Measurements from ENCODE around the gene TAPBP. TPM values are rescaled to one million over a fixed set of nuclear protein-coding genes. Genes with fewer than 3 reads are reported as not detected.

The TAPBP gene
- total and polyA plus RNA-seq, 9 of the 15 experiments (the other 6 are each of a cell fraction or from before 2014, with no cell fraction given) = 5.6 to 74.0 (median 22.3) TPM

GRCh38 chr6:33312361-33313104 is 1.3 kb downstream of the TAPBP start (continued):
- TF ChIP-seq ZNF280B (CRISPR knock-in tag; IDR thresholded peaks at IDR 0.05) = no peak
- no peak for TF ChIP-seq GATAD2A (IDR thresholded peaks at IDR 0.05)
- TF ChIP-seq CREM (IDR thresholded peaks at IDR 0.05; ENCODE audit: low read depth) = peak; percentile 16; the same call in 1 of the 2 replicates
- TF ChIP-seq, protein P1, sequence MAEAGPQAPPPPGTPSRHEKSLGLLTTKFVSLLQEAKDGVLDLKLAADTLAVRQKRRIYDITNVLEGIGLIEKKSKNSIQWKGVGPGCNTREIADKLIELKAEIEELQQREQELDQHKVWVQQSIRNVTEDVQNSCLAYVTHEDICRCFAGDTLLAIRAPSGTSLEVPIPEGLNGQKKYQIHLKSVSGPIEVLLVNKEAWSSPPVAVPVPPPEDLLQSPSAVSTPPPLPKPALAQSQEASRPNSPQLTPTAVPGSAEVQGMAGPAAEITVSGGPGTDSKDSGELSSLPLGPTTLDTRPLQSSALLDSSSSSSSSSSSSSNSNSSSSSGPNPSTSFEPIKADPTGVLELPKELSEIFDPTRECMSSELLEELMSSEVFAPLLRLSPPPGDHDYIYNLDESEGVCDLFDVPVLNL (CRISPR knock-in tag; IDR thresholded peaks at IDR 0.05; ENCODE audit: low read depth) = no peak
- peak; percentile 15; the same call in 1 of the 2 replicates for TF ChIP-seq BHLHE40 (IDR thresholded peaks at IDR 0.05; ENCODE audit: low read length)
- TF ChIP-seq MAFG (tag; conservative IDR thresholded peaks at IDR 0.05) = no peak
- no peak for TF ChIP-seq ETV6 (IDR thresholded peaks at IDR 0.05; ENCODE audit: borderline replicate concordance in 1 of 2, low read depth in 2 of 2, low read length in 1 of 2)
- no peak for TF ChIP-seq ETV6 (CRISPR knock-in tag; IDR thresholded peaks at IDR 0.05; ENCODE audit: borderline replicate concordance)
- TF ChIP-seq ZKSCAN3 (CRISPR knock-in tag; IDR thresholded peaks at IDR 0.05) = no peak
- TF ChIP-seq POU5F1 (IDR thresholded peaks at IDR 0.05; ENCODE audit: borderline replicate concordance, low read depth, low read length, partially characterized antibody) = no peak
- TF ChIP-seq PURB (CRISPR knock-in tag; IDR thresholded peaks at IDR 0.05; ENCODE audit: low read depth) = no peak
- TF ChIP-seq ZC3H8 (IDR thresholded peaks at IDR 0.05) = no peak
- no peak for TF ChIP-seq SPI1 (IDR thresholded peaks at IDR 0.05; ENCODE audit: borderline replicate concordance, low read depth, low read length)
- TF ChIP-seq TFAP4 (CRISPR knock-in tag; IDR thresholded peaks at IDR 0.05; ENCODE audit: borderline replicate concordance) = peak; percentile 79
- no peak for TF ChIP-seq NCOR1 (IDR thresholded peaks at IDR 0.05)
- TF ChIP-seq NEUROD1 (IDR thresholded peaks at IDR 0.05; ENCODE audit: borderline replicate concordance, low read depth, low read length, partially characterized antibody) = no peak
- TF ChIP-seq POLR2G (IDR thresholded peaks at IDR 0.05; ENCODE audit: low read depth, low read length) = no peak
- TF ChIP-seq CBX3 (IDR thresholded peaks at IDR 0.05; ENCODE audit: borderline replicate concordance in 1 of 2, low read length in 2 of 2) = 0 out of 3 replicates have a peak, but pooled peaks of 1 of the 2 experiments have one; percentile 19
- TF ChIP-seq CBFB (CRISPR knock-in tag; IDR thresholded peaks at IDR 0.05) = peak; percentile 56; the same call in 1 of the 2 replicates
- TF ChIP-seq ZNF165 (CRISPR knock-in tag; IDR thresholded peaks at IDR 0.05; ENCODE audit: borderline replicate concordance) = no peak
- TF ChIP-seq RB1 (IDR thresholded peaks at IDR 0.05; ENCODE audit: low read depth) = peak; percentile 54; the same call in 1 of the 2 replicates
- TF ChIP-seq ESRRA (IDR thresholded peaks at IDR 0.05; ENCODE audit: borderline replicate concordance, low read depth) = peak; percentile 45; the same call in 1 of the 2 replicates
- TF ChIP-seq BRD9 (IDR thresholded peaks at IDR 0.05; ENCODE audit: low read depth, partially characterized antibody) = no peak
- no peak for TF ChIP-seq ZNF764 (CRISPR knock-in tag; IDR thresholded peaks at IDR 0.05; ENCODE audit: low read depth)
- no peak for TF ChIP-seq MECOM (CRISPR knock-in tag; IDR thresholded peaks at IDR 0.05)
- no peak for TF ChIP-seq IRF2 (CRISPR knock-in tag; IDR thresholded peaks at IDR 0.05)
- no peak; the same call in 1 of the 2 replicates for TF ChIP-seq SMARCE1 (IDR thresholded peaks at IDR 0.05)
- no peak for TF ChIP-seq HMG20A (CRISPR knock-in tag; conservative IDR thresholded peaks at IDR 0.05)

Measured in K562 (cell line).